Stimulated activated CD8-positive, alpha-beta memory T cell treated with anti-CD3 and anti-CD28 coated beads, Interleukin-2, amount 100 ng/mL, for 1 hour (primary cell): ENCODE measurements around the gene PLCH2.

Experiments used
- DNase-seq, 2 donors: peaks; one replicate each; pipeline ENCODE4 v3.0.0-alpha.2; 2020; ENCODE audit warnings: low read depth in 2 of 2

PLCH2 gene

DNA sequence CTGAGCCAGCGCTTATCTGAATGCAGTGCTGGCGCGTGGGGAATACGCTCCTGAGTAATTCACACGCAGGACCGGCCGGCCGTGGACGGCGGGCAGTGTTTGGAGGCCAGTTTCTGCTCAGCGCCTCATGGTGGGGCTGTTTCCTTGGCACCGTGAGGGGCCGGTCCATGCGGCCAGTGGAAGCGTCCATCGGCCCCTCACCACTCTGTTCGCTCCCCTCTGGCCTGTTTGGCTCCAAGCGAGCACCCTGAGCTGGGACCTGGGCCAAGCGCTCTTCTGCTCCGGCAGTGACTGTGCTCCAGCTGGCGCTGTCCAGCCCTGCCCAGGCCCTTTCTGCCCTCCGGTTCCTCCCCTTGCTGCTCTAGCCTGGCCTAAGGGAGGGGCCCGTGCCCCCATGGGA is 16.3 kb upstream of the PLCH2 start:
- no peak for DNase-seq

DNA sequence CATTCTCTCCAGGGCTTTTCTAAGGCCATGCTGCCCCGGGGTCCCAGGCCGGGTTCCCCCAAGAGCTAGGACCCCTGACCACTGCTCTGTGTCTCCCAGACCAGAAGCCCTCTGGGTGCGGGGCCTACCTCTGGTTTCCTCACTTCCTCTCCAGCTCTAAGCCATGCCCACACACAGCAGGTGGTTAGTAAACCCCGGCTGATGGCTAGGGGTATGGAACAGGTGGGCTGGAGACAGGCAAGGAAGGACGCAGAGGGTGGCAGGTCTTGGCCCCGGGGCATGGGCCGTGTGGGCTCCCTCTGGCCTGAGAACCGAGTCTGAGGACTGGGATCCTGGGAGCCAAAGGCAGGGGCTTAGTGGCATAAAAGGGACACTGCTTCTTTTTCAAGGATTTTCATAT is 15.9 kb upstream of the PLCH2 start:
- DNase-seq = no peak

DNA sequence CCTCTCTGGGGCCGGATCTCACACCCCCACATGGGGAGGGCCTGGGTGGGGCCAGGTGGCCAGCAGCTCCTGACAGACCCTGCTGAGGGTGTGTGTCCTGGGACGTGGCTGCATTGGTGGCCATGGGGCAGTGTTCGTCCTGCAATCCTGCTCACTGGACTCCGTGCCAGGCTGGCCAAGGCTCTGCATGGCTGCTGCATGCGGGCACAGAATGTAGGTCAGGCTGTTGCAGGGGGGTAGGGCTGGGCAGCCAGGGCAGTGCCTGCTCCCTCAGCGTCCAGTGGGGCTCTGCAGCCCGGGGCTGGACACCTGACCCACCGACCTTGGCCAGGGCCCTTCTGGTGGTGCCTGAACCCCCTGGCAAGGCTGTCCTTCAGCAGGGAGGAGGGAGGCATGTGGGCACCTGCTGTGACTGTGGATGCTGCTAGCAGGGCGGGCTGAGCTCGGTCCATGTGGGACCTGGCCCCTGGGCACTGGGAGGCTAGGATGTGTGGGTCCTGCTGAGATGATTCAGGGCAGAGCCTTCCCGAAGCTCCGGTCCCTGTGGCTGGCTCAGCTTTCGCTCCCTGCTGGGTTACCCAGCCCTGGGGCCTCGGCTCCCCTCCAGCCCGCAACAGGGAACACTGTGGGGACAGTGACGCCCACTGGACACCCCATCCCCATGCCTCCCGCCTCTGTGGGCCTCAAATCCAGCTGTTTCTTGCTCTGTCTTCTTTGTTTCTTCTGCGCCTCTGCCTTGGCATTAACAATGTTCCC is 14.9 kb upstream of the PLCH2 start:
- DNase-seq = no peak

DNA sequence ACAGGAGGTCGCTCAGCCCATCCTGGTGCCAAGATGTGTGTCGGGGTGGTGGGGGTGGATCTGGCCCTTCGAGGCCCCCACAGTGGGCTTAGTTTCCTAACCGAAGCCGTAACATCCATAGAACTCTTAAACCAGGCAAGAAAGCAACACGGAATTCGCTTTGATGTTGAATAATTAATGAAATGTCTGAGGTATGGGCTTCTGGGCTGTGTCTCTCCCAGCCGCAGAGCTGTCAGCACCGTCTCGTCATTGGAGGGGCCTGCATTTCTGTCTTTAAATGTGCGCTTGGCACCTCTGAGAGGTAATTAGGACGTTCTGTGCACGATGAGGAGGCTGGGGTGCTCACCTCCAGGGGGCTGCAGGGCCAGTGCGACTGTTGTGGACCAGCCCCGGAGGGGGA is 13.3 kb upstream of the PLCH2 start:
- no peak for DNase-seq

DNA sequence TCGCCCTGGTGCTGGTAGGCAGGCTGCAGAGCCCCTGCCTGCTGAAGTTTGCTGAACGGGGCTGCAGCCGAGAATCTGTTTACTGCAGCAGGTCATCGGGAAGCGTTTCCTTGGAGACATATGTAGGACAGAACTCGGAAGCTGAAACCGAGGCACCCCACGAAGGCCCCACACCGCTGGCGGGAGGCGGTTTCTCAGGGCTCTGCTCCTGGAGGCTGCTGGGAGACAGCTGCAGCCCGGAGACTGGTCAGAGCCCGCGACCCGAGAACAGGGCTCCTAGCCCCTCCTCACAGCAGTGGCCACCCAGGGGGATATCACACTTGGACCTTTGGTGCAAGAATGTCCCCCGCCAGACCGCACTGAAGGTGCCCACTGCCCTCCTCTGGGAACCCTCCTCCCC is 12.7 kb upstream of the PLCH2 start:
- DNase-seq = no peak

DNA sequence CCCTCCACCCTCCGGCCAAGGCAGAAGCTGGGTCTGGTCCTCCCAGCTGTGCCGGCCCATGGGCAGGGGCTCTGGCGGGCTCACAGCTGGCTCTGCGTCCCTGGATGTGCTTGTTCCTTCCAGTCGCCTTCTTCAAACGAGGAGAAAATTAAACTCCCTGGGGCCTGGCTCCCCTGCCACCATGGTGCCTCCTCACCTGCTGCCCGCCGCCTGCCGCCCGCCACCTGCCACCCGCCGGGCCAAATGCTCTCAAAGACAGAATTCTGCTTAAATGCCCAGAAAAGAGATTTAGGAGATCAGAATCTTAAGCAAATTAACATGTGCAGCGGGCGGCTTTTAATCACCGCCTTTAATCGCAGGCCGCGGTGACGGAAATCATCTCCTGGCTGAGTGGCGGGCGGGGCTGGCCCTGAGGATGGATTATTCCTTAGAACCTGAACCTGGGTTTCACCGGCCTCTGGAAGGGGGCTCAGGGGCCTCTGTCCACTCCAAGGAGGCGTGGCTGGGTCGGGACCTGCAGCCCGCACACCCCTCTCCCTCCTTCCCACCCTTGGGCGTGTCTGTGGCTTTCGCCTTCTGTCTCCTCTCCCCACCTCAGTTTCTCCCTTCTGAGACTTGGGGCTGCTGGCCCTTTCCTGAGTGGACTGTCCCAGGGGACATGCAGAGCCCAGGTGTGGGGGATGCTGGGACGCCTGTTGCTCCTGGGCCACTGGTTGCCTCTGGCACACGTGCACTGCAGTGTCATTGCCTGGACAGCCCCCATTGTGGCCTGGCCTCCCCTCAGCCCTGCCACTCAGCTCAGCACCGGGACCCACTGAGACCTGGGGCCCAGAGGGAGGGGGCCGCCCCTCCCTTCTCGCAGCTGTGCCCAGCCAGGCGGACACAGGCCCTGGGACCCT is 10.5 kb upstream of the PLCH2 start:
- no peak for DNase-seq

DNA sequence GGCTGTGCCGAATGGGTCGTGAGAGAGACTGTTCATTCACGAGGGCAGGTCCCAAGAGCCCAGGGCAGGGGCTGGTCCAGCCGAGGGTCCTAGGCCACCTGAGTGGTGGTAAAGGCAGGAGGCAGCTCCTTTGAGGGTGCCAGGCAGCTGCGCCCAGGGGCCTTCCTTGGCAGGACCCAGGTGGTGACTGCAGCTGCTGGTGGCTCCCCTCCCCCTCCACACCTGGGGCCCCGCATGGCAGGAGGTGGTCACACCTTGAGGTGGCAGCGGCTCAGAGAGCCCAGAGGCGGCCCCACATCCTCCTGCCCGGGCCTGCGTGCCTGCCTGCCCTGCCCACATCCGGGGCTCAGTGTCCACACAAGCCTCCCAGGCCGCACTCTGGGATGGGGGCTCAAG is 9.8 kb upstream of the PLCH2 start:
- DNase-seq = no peak

DNA sequence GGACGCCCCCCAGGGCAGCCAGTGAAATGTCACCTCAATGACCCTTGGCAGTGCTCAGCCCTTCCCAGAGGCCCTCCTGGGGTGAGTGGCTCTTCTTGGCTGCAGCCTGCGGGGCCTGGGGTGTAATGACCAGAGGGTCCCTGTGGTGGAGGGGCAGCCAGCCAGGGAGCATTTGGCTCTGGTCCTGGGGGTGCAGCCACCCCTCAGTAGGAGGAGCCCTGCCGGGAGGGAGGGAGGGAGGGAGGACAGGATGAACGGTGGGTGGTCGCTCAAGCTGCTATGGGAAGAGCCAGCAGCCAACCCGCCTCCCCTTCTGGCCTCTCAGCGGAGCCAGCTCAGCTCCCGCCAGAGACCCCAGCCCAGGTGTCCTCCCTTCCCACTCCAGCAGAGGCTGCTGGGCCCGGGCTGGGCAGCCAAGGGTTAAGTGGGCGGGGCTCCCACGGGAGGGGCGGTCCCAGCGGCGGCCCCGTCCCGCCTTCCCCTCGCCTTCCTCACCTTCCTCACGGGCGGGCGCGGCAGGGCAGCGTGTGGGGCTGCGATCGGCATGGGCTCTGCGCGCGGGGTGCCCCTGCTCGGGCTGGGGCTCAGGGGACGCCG is 9.0 kb upstream of the PLCH2 start:
- DNase-seq = peak in 1 of 2 donors; percentile 4

DNA sequence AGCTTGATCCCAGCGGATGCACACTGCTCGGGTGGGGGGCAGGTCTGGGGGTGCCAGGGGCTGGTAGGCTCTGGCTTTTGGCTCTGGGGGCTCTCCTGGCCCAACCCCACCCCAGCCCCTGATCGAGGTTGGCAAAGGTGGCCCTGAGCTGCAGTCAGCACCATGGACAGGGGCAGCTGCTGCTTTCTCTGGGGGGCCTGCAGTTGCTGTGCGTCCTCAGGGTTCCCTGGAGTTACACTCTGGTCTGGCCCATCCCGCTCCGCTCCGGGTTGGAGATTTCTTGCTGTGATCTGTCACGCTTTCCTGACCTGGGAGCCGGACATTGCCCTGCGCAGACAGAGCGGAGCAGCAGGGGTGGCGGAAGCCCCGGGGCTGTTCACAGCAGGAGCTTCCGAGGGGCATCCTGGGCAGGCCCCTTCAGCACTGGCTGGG is 8.0 kb upstream of the PLCH2 start:
- peak; percentile 8 to 17 for DNase-seq

DNA sequence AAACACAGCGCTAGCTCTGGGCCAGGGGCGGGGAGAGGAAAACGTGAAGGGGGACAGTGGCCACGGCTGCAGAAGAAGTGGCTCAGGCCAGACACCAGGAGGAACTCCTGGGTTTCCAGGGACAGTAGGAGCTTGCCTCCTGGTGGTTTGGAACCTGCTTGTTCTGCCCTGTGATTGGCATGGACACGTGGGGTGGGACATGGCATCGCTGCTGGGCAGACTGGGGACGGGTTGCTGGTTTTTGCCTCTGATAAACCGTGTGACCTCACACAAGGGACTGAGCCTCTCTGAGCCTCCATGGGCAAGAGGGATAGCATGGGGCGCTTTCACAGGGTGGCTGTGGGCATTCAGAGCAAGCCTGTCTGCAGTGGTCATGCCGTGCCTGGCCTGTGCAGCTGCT is 7.5 kb upstream of the PLCH2 start:
- DNase-seq = no peak

DNA sequence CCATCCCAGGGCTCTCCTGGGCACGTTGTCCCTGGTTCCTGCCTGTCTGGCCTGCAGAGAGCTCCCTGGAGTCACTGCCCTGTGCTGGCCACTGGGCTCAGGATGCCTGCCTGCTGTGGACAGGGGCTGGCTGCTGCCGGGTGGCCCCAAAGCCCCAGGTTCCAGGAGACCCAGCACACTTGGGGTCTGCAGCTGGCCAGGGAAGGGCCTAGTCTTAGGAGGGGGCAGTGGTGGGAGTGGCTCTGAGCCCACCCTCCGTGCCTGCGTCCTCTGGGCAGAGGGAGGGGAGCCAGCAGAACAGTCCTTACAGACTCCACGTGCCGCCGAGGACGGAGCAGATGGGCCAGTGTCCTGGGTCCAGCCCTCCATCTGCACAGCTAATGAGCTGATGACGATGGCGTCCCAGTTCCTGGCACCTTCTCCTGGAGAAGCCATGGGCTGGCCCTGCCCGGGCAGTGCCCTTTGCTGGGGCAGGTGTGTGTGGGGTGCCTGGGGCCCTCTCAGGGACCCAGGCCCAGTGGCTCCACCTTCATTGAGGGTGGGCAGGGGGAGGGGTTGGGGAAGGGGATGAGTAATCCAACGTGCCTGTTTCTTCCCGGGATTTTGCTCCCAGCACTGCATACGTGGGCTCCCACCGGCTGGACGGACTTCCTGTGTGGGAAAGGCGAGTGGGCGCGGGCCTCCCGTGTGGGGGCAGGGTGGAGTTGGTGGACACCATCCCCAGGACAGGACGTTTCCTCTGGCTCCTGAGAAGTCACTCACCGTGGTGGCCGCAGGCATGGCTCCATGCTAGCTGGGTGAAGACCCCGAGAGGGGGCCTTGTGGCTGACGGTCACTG is 6.8 kb upstream of the PLCH2 start:
- DNase-seq = no peak

DNA sequence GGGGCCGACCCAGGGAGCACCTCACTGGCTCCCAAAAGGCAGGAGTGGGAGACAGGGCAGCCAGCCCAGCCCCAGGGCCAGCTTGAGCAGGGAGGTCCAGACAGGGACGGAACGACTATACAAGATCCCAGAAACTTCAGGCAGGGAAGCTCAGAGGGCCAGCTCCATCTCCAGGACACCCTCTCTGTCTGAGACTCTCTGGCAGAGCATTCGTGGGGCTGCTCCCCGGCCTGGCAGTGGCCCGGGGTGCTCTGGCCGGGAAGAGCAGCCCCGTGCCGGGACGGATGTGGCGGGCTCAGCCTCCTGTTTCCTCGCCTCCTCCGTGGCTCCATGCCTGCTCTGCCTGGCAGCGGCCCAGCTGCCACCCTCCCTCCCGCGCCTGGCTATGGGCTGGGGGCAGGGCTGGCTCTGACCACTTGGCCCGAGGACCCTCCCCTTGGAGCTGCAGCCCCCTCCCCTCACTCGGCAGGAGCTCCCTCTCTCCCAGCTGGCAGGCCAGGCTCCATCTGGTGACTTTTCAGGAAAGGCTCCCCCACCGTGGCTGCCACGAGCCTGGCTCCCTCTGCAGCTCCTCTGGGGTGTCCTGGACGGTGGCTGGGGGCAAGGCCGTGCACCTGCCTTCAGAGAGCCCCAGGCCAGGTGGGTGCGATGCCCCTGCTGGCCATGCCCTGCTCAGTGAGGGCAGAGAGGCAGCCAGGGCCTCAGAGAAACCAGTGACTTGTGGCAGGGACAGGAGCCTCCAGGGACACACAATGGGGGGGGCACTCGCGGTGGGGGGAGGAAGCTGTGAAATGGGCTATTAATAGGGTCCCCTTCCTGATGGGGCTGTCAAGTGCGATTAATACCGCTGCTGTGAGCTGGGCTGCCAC is 5.6 kb upstream of the PLCH2 start:
- no peak for DNase-seq

DNA sequence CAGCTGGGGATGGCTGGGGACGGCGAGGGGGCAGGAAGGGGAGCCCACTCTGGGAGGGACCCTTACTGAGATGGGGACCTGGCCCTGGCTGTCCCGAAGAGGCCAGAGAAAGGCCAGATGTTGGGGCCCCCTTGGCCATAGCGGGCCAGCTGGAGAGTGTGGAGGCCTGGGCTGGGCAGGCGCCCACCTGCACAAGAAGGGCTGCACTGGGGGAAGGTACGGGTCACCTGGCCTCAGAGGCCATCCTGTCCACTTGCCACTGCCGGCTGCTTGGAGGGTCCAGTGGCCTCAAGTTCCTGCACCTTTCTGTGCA is 5.0 kb upstream of the PLCH2 start:
- DNase-seq = no peak

DNA sequence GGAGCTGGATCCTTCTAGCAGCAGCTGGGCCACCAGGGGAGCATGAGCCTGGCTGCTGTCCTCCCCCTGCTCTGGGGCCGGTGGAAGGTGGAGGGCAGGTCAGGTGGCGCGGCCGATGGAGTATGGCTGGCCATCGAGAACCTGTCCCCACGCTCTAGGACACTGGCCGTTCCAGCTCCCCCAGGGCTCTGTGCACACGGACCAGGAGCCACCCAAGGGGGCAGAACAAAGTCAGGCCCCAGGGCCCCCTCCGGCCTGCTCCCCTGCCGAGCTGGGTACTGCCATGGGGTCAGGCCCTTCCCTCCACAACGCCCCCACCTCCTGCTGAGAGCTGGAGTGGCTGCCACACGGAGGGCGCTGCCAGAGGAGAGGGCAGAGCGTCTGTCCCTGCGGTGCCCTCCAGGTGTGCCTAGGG is 4.5 kb upstream of the PLCH2 start:
- DNase-seq = no peak

DNA sequence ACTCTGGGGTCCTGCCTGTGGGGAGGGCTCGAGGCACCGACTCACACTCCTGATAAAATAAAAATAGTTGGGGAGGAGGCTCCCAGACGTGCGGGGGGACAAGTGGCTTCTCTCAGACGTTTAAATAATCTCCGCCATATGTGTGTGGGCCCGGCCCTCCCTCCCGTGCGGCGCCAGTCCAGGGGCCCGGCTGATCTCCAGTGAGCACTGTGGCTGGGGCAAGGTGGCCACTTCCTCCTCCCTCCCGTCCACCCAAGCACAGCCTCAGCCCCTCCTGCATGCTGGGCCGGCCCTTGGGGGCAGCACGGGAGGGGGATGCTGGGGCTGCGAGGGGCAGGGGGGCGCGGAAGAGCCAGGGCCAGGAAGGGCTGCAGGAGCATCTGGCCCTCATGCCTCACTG is 4.0 kb upstream of the PLCH2 start:
- no peak for DNase-seq

DNA sequence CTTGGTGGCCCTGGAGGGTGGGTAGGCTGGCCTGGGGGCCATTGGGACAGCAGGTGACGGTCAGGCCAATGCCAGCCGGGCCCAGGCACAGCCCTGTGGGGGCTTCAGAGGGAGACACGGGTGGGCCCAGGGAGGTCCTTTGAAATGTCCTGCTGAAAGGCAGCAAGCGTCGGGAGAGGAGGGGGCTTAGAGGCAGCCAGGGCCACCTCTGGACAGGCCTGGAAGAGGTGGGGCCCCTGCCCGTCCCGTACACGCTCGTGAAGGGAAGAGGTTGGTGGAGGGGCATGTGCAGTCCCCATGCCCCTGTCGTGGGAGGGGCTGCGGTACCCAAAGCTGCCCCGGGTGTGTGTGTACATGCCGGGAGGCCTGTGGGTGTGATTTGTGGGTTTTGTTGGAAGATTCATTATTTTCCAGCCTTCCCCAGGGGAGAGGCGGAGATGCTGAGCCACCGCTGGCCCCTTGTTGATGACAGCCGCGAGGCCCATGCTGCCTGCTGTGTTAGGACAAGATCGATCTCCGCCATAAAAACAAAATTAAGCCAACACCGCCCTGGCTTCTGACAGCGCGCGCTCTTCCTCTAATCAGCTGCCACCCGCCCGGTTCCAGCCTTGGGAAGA is 3.4 kb upstream of the PLCH2 start:
- DNase-seq = no peak

DNA sequence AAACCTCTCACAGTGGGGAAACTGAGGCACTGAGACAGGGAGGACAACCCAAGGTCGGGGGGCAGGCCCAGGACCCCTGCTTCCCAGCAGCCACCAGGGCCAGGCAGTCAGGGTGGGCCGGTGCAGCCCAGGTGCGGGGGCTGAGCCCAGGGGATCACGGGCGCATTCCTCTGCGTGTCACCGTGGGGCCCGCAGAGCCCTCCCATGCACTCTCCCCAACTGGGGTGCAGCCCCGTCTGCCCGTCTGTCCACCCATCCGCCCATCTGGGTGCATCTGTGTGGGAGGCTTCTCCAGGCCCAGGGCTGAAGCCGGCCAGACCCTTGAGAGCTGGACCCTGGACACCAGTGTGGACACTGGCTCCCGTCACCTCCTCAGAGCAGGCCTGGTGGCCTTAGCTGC is 2.9 kb upstream of the PLCH2 start:
- no peak for DNase-seq

DNA sequence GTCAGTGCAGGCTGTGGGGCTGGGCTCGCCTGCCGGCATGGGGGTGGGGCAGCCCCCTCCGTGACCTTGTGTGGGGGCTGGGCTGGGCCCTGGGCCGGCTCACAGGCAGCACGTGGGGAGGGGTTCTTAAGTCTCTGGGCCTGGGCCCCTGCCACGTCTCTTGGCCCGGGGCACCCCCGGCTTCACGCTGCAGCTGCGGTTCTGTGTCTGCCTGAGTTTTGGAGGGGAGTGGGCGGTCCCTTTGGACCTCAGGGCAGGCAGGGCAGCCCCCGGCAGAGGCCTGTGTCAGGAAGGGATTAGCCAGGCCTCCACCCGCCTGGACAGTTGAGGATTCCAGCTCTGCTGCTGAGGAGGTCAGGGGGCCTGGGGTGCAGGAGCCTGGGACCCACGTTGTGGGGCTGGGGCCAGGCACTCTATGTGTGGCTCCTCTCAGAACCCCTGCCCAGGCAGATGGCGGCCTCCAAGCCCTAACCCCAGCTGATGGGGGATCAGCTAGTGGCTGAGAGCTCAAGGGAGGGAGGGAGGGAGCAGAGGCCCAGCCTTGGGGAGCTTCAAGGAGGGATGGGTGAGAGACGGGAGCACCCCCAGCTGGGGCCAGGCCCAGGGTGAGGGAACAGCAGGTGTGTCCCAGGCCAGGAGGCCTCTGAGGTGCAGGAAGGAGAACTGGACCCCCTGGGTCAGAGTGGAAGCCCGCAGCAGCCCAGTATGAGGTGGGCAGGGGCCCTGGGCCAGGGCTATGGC is 1.8 kb upstream of the PLCH2 start:
- DNase-seq = no peak

DNA sequence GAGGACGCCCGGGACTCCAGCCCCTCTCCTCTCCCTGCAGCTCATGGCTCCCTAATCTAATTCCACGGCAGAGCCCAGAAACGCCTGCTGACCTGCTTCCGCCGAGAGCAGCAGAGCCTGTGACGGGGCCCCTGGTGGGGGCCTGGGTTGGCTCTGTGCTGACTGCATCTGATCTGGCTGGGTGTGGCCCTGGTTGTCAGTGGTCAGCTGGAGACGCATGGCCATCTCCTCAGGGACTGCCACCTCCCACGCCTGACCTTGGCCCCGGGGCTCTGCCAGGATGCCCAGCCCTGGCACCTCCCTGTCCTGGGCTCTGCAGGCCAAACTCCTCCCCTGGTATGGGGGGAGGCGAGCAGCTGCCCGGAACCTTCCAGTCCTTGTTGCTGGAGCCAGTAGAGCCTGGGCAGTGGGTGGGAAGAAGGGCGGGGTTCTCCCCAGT is 1.1 kb upstream of the PLCH2 start:
- DNase-seq = no peak

DNA sequence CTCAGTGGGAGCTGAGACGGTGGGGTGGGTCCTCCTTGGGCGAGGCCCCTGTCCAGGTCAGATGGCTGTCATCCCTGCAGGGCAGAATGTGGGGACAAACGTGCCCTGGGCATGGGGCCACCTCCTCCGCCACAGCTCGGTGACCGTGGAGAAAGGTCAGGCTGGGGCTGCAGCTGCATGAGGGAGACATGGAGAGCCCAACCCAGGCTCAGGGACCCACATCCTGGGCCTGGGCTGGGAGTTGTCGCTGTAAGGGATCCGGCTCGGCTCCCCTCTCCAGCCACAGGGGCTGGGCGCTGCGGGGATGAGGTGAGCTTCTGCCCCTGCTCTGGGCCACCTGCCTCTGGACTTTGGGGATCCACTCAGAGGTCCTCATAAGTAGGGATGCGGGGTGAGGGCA is 518 bp upstream of the PLCH2 start:
- DNase-seq = no peak
